22Rv1 (cell line): Measurements from ENCODE around the gene TRIM43B.
"Not testable (repeated sequence)": the region's sequence is repeated elsewhere in the genome, so short reads cannot be mapped to it uniquely, and the experiment has no call there.

Experiments used
- H3K27ac ChIP-seq: fragments of 450-650 bp; 2 replicates; pipeline ENCODE4 v1.5.1; 2017
- CTCF ChIP-seq: fragments of 450-650 bp; IDR thresholded peaks from 2 replicates; pipeline ENCODE4 v1.5.1; 2017; ENCODE audit warnings: mild to moderate bottlenecking
- ZFX ChIP-seq: fragments of 450-650 bp; IDR thresholded peaks from 2 replicates; pipeline ENCODE4 v1.6.1; 2017; ENCODE audit warnings: antibody characterized with exemption, borderline replicate concordance

TRIM43B gene

GRCh38 chr2:95509408-95509807, 24.9 kb upstream of the TRIM43B start:
- TF ChIP-seq ZFX = no peak
- no peak for TF ChIP-seq CTCF
- H3K27ac ChIP-seq = no peak overlapping the region

- no peak overlapping the region for H3K27ac ChIP-seq
These were observed 20.7 kb upstream of the TRIM43B start for GRCh38 chr2:95505222-95505621.

GRCh38 chr2:95500854-95501253, 16.3 kb upstream of the TRIM43B start:
- H3K27ac ChIP-seq = no peak overlapping the region
- TF ChIP-seq ZFX (no peak), CTCF (no peak)

More at GRCh38 chr2:95505222-95505621, 20.7 kb upstream of the TRIM43B start:
- no peak for TF ChIP-seq CTCF
- TF ChIP-seq ZFX = no peak

- not testable (repeated sequence) for H3K27ac ChIP-seq
These were observed 7.5 kb upstream of the TRIM43B start for GRCh38 chr2:95492076-95492475.

- H3K27ac ChIP-seq = not testable (repeated sequence)
These were observed 9.5 kb downstream of the TRIM43B start for GRCh38 chr2:95475025-95475424.

- not testable (repeated sequence) for H3K27ac ChIP-seq
These were observed 16.6 kb downstream of the TRIM43B start for GRCh38 chr2:95467984-95468383.

- not testable (repeated sequence) for H3K27ac ChIP-seq
These were observed 18.0 kb downstream of the TRIM43B start for GRCh38 chr2:95466572-95466971.

- not testable (repeated sequence) for H3K27ac ChIP-seq
These were observed 21.3 kb downstream of the TRIM43B start for GRCh38 chr2:95463292-95463691.

GRCh38 chr2:95445317-95445716, 39.2 kb downstream of the TRIM43B start:
- not testable (repeated sequence) for H3K27ac ChIP-seq

GRCh38 chr2:95442474-95443099, 42.0 kb downstream of the TRIM43B start:
- H3K27ac ChIP-seq = not testable (repeated sequence)

GRCh38 chr2:95435872-95436209, 48.7 kb downstream of the TRIM43B start:
- H3K27ac ChIP-seq = not testable (repeated sequence)

- not testable (repeated sequence) for H3K27ac ChIP-seq
These were observed 49.2 kb downstream of the TRIM43B start for GRCh38 chr2:95435162-95435871.

GRCh38 chr2:95434507-95435076, 50.0 kb downstream of the TRIM43B start:
- not testable (repeated sequence) for H3K27ac ChIP-seq

- not testable (repeated sequence) for H3K27ac ChIP-seq
These were observed 50.6 kb downstream of the TRIM43B start for GRCh38 chr2:95433973-95434372.

- H3K27ac ChIP-seq = not testable (repeated sequence)
These were observed 51.2 kb downstream of the TRIM43B start for GRCh38 chr2:95433373-95433772.

- H3K27ac ChIP-seq = not testable (repeated sequence)
These were observed 54.6 kb downstream of the TRIM43B start for GRCh38 chr2:95429748-95430467.

- H3K27ac ChIP-seq = not testable (repeated sequence)
These were observed 57.2 kb downstream of the TRIM43B start for GRCh38 chr2:95427196-95427867.
